CD4-positive, alpha-beta T cell (primary cell): ENCODE measurements around the gene CAB39L. TPM values are rescaled to one million over a fixed set of nuclear protein-coding genes. Genes with fewer than 3 reads are reported as not detected.

Experiments
- ATAC-seq: fragments of 200-7000 bp; cut with Tn5 transposase; one replicate; pipeline ENCODE4 v1.10.0; 2022; ENCODE audit warnings: mild to moderate bottlenecking; ENCODE audit not compliant: poor library complexity
- CTCF ChIA-PET: fragments of 350-600 bp; sonication (Branson Sonifier 250); formaldehyde crosslinking; loops from one replicate; lab custom pipeline; 2021; ENCODE audit warnings: antibody characterized with exemption, inconsistent platforms; lab: Charles Lee
- POLR2A ChIA-PET: fragments of 350-600 bp; sonication (Branson Sonifier 250); formaldehyde crosslinking; loops from one replicate; lab custom pipeline; 2021; ENCODE audit warnings: antibody characterized with exemption, inconsistent platforms; lab: Charles Lee
- DNase-seq, 14 experiments: peaks; one replicate each; pipeline ENCODE4 v3.0.0-alpha.2; 2013 to 2020; ENCODE audit warnings: mixed read lengths in 2 of 14
- H3K27ac ChIP-seq, 2 donors: one replicate each; pipeline versions ENCODE4 v1.5.1 to v1.7.0; 2013; ENCODE audit warnings: low read length in 2 of 2, low read depth in 1 of 2, mild to moderate bottlenecking in 1 of 2
- H3K27me3 ChIP-seq, 2 experiments: 1 replicate in 1 of 2; 2 replicates in 1 of 2; pipeline versions ENCODE4 v1.6.1 to v1.7.0; 2013; ENCODE audit warnings: low read length in 2 of 2, control low read depth in 1 of 2, mild to moderate bottlenecking in 1 of 2, moderate library complexity in 1 of 2; ENCODE audit not compliant: insufficient read depth in 2 of 2, control insufficient read depth in 1 of 2
- H3K36me3 ChIP-seq: one replicate; pipeline ENCODE4 v1.6.1; 2013; ENCODE audit warnings: low read length, control low read depth; ENCODE audit not compliant: insufficient read depth
- H3K4me1 ChIP-seq: one replicate; pipeline ENCODE4 v1.6.1; 2013; ENCODE audit warnings: low read length, control low read depth; ENCODE audit not compliant: insufficient read depth
- H3K4me3 ChIP-seq: one replicate; pipeline ENCODE4 v1.5.1; 2013; ENCODE audit warnings: mild to moderate bottlenecking, low read length, moderate library complexity
- H3K9me3 ChIP-seq, 2 experiments: 1 replicate in 1 of 2; 2 replicates in 1 of 2; pipeline versions ENCODE4 v1.6.1 to v1.7.0; 2013; ENCODE audit warnings: low read length in 2 of 2, mild to moderate bottlenecking in 2 of 2, control low read depth in 1 of 2, moderate library complexity in 1 of 2; ENCODE audit not compliant: control insufficient read depth in 1 of 2, insufficient read depth in 1 of 2
- H3K27ac Mint-ChIP-seq: one replicate; pipeline ENCODE4 v1.8.0; 2020; ENCODE audit warnings: mixed read lengths
- H3K27me3 Mint-ChIP-seq: one replicate; pipeline ENCODE4 v1.8.0; 2021; ENCODE audit warnings: mixed read lengths
- H3K36me3 Mint-ChIP-seq: one replicate; pipeline ENCODE4 v1.8.0; 2021; ENCODE audit warnings: low read depth, mixed read lengths
- H3K4me1 Mint-ChIP-seq: one replicate; pipeline ENCODE4 v1.8.0; 2021; ENCODE audit warnings: low read depth, mixed read lengths
- H3K4me3 Mint-ChIP-seq: one replicate; pipeline ENCODE4 v1.8.0; 2020; ENCODE audit warnings: mild to moderate bottlenecking, mixed read lengths
- H3K9me3 Mint-ChIP-seq: one replicate; pipeline ENCODE4 v1.8.0; 2020; ENCODE audit warnings: mixed read lengths
- CTCF ChIP-seq: fragments of 200-600 bp; IDR thresholded peaks from one replicate; pipeline ENCODE4 v1.8.0; 2022; ENCODE audit warnings: antibody characterized with exemption, mild to moderate bottlenecking
- intact Hi-C, 2 experiments: fragments of 100-400 bp; cut with DNase I in 1 of 2; cut with micrococcal nuclease in 1 of 2; formaldehyde crosslinking; loops; one replicate each; pipeline versions ENCODE4 v1.15.1 to v1.9.0; 2023 to 2025; cut with DNase I, micrococcal nuclease
- total RNA-seq, 174 experiments: library from RNA in 2 of 174; stranded (reverse) in 2 of 174; gene quantifications; one replicate each; pipeline ENCODE4 v1.2.3 and lab custom pipeline; 2021 to 2026

Gene CAB39L
- total RNA-seq, 2 experiments from 2014 or later, result 1.9 to 2.5 TPM

- H3K4me1 Mint-ChIP-seq, result peaks cover 10% of the 10 kb centered on the region
- no peaks in the 10 kb centered on the region for H3K4me1 ChIP-seq
- DNase-seq (no peak), ATAC-seq (no peak)
- no peak overlapping the region for H3K27ac ChIP-seq
- no peak overlapping the region for H3K4me3 ChIP-seq
- H3K27me3 ChIP-seq, result no peaks in the 10 kb centered on the region
- H3K27ac Mint-ChIP-seq, result no peak overlapping the region
- TF ChIP-seq CTCF, result no peak
- H3K9me3 Mint-ChIP-seq, result no peaks in the 10 kb centered on the region
- H3K36me3 ChIP-seq, result no peaks in the 10 kb centered on the region
- POLR2A ChIA-PET, result no interaction called here
- intact Hi-C loops, result no loop called here
- peaks cover 6% of the 10 kb centered on the region for H3K36me3 Mint-ChIP-seq
- CTCF ChIA-PET, result no interaction called here
- no peak overlapping the region for H3K4me3 Mint-ChIP-seq
- H3K27me3 Mint-ChIP-seq, result no peaks in the 10 kb centered on the region
- no peaks in the 10 kb centered on the region for H3K9me3 ChIP-seq
Measured at GRCh38 chr13:49347650-49348385, 96.0 kb downstream of the CAB39L start.

GRCh38 chr13:49346460-49346859, 97.4 kb downstream of the CAB39L start:
- Mint-ChIP-seq H3K4me3 (no peak overlapping the region), H3K27me3 (no peaks in the 10 kb centered on the region), H3K4me1 (peaks cover 10% of the 10 kb centered on the region), H3K27ac (no peak overlapping the region), H3K36me3 (peaks cover 6% of the 10 kb centered on the region), H3K9me3 (no peaks in the 10 kb centered on the region)
- POLR2A ChIA-PET, result no interaction called here
- no peak overlapping the region for H3K27ac ChIP-seq
- H3K36me3 ChIP-seq, result no peaks in the 10 kb centered on the region
- no peaks in the 10 kb centered on the region for H3K9me3 ChIP-seq
- no peaks in the 10 kb centered on the region for H3K27me3 ChIP-seq
- DNase-seq (no peak), ATAC-seq (no peak)
- CTCF ChIA-PET, result no interaction called here
- intact Hi-C loops, result no loop called here
- no peak for TF ChIP-seq CTCF
- no peak overlapping the region for H3K4me3 ChIP-seq
- no peaks in the 10 kb centered on the region for H3K4me1 ChIP-seq

- Histone ChIP-seq H3K27me3 (no peaks in the 10 kb centered on the region), H3K36me3 (no peaks in the 10 kb centered on the region), H3K4me1 (no peaks in the 10 kb centered on the region), H3K4me3 (no peak overlapping the region), H3K27ac (no peak overlapping the region), H3K9me3 (no peaks in the 10 kb centered on the region)
- Mint-ChIP-seq H3K4me1 (peaks cover 10% of the 10 kb centered on the region), H3K4me3 (no peak overlapping the region), H3K27ac (no peak overlapping the region), H3K9me3 (no peaks in the 10 kb centered on the region), H3K36me3 (peaks cover 2% of the 10 kb centered on the region), H3K27me3 (no peaks in the 10 kb centered on the region)
- DNase-seq (no peak), ATAC-seq (no peak)
- TF ChIP-seq CTCF, result no peak
- ChIA-PET POLR2A (no interaction called here), CTCF (no interaction called here)
- intact Hi-C loops, result no loop called here
Measured at GRCh38 chr13:49343731-49344130, 100.1 kb downstream of the CAB39L start.
